Spinal cord (tissue), 10 donors: Measurements from ENCODE around the gene RAB1B. TPM values are rescaled to one million over a fixed set of nuclear protein-coding genes. Genes with fewer than 3 reads are reported as not detected.

Experiments
- DNase-seq, 6 donors: peaks; one replicate each; pipeline versions ENCODE4 v3.0.0 to v3.0.0-alpha.2; 2013 to 2015; ENCODE audit warnings: low spot score in 6 of 6, low read depth in 4 of 6
- H3K27ac ChIP-seq: one replicate; pipeline ENCODE4 v1.5.1; 2013; ENCODE audit warnings: low read depth, low read length, control low read depth
- H3K27me3 ChIP-seq: one replicate; pipeline ENCODE4 v1.6.1; 2013; ENCODE audit warnings: low read length; ENCODE audit not compliant: control insufficient read depth, insufficient read depth
- H3K36me3 ChIP-seq: one replicate; pipeline ENCODE4 v1.6.1; 2013; ENCODE audit warnings: low read length; ENCODE audit not compliant: control insufficient read depth, insufficient read depth
- H3K4me1 ChIP-seq: one replicate; pipeline ENCODE4 v1.6.1; 2013; ENCODE audit warnings: low read length; ENCODE audit not compliant: control insufficient read depth, insufficient read depth
- H3K4me3 ChIP-seq: one replicate; pipeline ENCODE4 v1.5.1; 2013; ENCODE audit warnings: low read depth, low read length, control low read depth
- H3K9me3 ChIP-seq: one replicate; pipeline ENCODE4 v1.6.1; 2013; ENCODE audit warnings: low read length; ENCODE audit not compliant: control insufficient read depth, insufficient read depth
- WGBS: methylation state at CpG from one replicate; pipeline ENCODE4 v1.1.5; 2013; ENCODE audit warnings: missing lambda C conversion rate; ENCODE audit not compliant: insufficient coverage; 5-methylcytosine and 5-hydroxymethylcytosine counted together
- polyA plus RNA-seq, 2 donors: library from polyadenylated mRNA; unstranded; fragments of 120-200 nt; gene quantifications; one replicate each; pipeline ENCODE4 v1.2.1, GENCODE V29; 2013; ENCODE audit not compliant: insufficient read length in 2 of 2
- total RNA-seq, 2 donors: library from RNA; depleted of rRNA in 1 of 2; stranded (reverse); fragments of 120-200 nt in 1 of 2; fragments of >200 nt in 1 of 2; gene quantifications; one replicate each; pipeline versions ENCODE4 v1.2.3 to v1.2.4, GENCODE V29; 2013 to 2014
- donor health status: healthy.

Gene RAB1B
- total and polyA plus RNA-seq, 4 donors = 43.3 to 154 (median 132) TPM

DNA sequence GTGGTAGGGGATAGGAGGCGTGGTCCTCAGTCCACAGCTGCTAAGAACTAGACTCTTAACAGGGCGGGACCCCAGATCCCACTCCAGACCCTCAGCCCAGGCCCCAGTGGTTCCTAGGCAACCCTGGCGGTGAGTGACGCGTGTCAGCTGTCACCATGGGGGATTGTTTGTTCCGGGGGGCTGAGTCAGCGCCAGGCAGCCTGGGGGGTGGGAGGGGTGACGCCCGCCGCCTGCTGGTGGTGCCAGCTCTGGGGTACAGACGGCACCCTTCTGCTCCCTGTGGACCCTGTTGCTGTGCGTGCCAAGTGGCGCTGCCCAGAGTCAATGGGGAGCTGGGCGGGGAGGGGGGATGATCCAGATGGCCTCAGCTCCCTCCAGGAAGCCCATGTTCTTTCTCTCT lies 12.0 kb downstream of the RAB1B start:
- Histone ChIP-seq H3K9me3 (no peaks in the 10 kb centered on the region), H3K4me3 (peak overlapping the region; percentile 9), H3K27ac (no peak overlapping the region), H3K36me3 (peaks cover 61% of the 10 kb centered on the region), H3K4me1 (peaks cover 64% of the 10 kb centered on the region), H3K27me3 (no peaks in the 10 kb centered on the region)
- DNase-seq = peak in 2 of 6 donors; percentile 58 to 90
- 20% methylated on average over 13 of the region's 14 CpGs for WGBS

GRCh38 chr11:66281001-66281400 lies 12.6 kb downstream of the RAB1B start:
- peaks cover 61% of the 10 kb centered on the region for H3K36me3 ChIP-seq
- H3K4me1 ChIP-seq = peaks cover 64% of the 10 kb centered on the region
- no peak for DNase-seq
- H3K4me3 ChIP-seq = no peak overlapping the region
- H3K27me3 ChIP-seq = no peaks in the 10 kb centered on the region
- no peaks in the 10 kb centered on the region for H3K9me3 ChIP-seq
- WGBS = 62% methylated on average over 5 of the region's 6 CpGs
- no peak overlapping the region for H3K27ac ChIP-seq

GRCh38 chr11:66281776-66282467 lies 13.5 kb downstream of the RAB1B start:
- Histone ChIP-seq H3K4me3 (peak overlapping the region; percentile 2), H3K27ac (peak overlapping the region; percentile 69), H3K4me1 (peaks cover 67% of the 10 kb centered on the region), H3K36me3 (peaks cover 60% of the 10 kb centered on the region), H3K9me3 (no peaks in the 10 kb centered on the region), H3K27me3 (no peaks in the 10 kb centered on the region)
- DNase-seq = no peak
- 43% methylated on average over 6 of the region's 20 CpGs for WGBS

GRCh38 chr11:66282468-66283455 lies 14.3 kb downstream of the RAB1B start:
- peaks cover 62% of the 10 kb centered on the region for H3K36me3 ChIP-seq
- H3K27ac ChIP-seq = peak overlapping the region; percentile 64
- H3K9me3 ChIP-seq = no peaks in the 10 kb centered on the region
- DNase-seq = peak; percentile 83 to 99 (median 96)
- peak overlapping the region; percentile 18 for H3K4me3 ChIP-seq
- 7% methylated on average over 30 of the region's 35 CpGs for WGBS
- peaks cover 68% of the 10 kb centered on the region for H3K4me1 ChIP-seq
- no peaks in the 10 kb centered on the region for H3K27me3 ChIP-seq

DNA sequence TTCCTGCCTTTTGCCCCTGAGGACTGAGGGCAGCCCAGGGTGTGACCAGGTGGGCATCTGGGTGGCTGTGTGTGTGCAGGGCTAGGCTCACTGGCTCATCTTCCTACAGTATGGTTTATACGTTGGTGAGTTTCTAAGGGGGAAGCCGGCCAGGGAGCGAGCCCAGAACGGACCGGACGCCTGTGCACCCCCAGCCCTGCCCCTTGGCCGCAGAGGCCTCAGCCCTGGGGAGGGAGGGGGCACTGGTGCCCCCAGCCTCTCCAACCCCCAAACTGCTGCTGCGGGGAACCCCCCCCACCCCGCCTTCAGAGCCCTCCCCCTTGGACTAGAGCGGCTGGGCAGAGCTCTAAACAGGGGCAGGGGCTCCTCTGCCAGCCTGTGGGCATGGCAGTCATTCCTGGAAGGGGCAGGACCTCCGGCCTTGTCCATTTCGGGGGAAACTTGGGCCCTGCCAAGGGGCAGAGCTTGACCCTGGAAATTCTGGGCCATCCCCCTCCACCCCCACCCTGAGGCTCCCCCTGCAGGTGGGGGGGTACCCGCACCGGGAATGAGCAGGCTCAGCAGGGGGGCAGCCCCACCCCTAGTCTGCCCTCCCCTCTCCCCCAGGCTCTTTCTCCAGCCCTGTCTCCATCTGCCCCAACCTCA lies 15.1 kb downstream of the RAB1B start:
- Histone ChIP-seq H3K4me3 (no peak overlapping the region), H3K4me1 (peaks cover 74% of the 10 kb centered on the region), H3K27ac (no peak overlapping the region), H3K27me3 (no peaks in the 10 kb centered on the region), H3K9me3 (no peaks in the 10 kb centered on the region), H3K36me3 (peaks cover 62% of the 10 kb centered on the region)
- WGBS = 88% methylated on average over 7 of the region's 14 CpGs
- DNase-seq = no peak

DNA sequence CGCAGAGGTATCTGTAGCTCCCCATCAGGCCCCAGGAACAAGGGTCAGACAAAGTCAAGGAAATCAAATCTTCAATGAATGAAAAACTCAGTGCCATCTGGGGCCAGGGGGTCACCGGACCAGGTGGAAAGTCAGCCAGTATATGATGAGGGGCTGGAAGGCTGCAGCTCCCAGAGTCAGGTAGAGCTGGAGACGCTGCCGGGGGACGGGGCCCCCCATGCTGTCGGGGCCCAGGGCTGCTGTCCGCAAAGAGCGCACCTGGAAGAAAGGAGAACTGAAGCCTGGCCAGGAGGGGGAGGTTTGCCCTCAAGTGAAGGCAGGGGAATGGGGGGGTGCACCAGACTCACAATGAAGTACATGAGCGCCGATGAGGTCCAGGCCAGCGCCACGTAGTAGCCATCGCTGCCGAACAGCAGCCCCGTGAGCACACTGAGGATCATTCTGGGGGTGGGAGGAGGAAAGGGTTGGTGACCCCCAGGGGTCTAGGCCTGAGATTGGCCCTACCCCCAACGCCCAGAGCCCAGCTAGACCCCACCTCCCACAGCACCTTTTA lies 16.2 kb downstream of the RAB1B start:
- no peak for DNase-seq
- no peak overlapping the region for H3K4me3 ChIP-seq
- no peak overlapping the region for H3K27ac ChIP-seq
- H3K27me3 ChIP-seq = no peaks in the 10 kb centered on the region
- WGBS = 96% methylated on average over 11 of the region's 16 CpGs
- peaks cover 62% of the 10 kb centered on the region for H3K36me3 ChIP-seq
- H3K9me3 ChIP-seq = no peaks in the 10 kb centered on the region
- peaks cover 69% of the 10 kb centered on the region for H3K4me1 ChIP-seq

- H3K4me3 ChIP-seq = no peak overlapping the region
- no peaks in the 10 kb centered on the region for H3K9me3 ChIP-seq
- peaks cover 59% of the 10 kb centered on the region for H3K36me3 ChIP-seq
- WGBS = 78% methylated on average over 10 of the region's 13 CpGs
- no peaks in the 10 kb centered on the region for H3K27me3 ChIP-seq
- H3K27ac ChIP-seq = no peak overlapping the region
- peaks cover 69% of the 10 kb centered on the region for H3K4me1 ChIP-seq
- no peak for DNase-seq
Measured at GRCh38 chr11:66285250-66285947, 17.0 kb downstream of the RAB1B start.

DNA sequence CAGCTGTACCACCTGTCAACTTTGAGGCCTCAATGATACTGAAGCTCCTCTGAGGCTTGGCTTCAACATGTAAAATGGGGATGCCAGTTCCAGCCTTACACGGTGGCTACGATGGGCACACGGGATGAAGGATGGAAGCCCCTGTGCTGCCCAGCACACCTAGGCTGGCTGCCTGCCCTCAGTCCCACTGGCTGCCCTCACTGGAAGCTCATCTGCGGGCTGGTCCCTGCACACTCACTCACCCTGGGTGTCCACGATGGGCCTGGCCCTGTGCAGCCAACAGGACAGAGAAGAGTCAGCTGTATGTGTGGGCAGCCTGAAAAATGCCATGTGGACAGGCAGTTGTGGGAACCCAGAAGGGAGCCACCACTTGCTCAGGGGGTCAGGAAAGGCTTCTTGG lies 18.3 kb downstream of the RAB1B start:
- H3K9me3 ChIP-seq = no peaks in the 10 kb centered on the region
- no peak overlapping the region for H3K4me3 ChIP-seq
- no peak for DNase-seq
- peaks cover 52% of the 10 kb centered on the region for H3K36me3 ChIP-seq
- WGBS = 85% methylated on average over 5 of the region's 5 CpGs
- H3K27me3 ChIP-seq = peaks cover 2% of the 10 kb centered on the region
- peaks cover 62% of the 10 kb centered on the region for H3K4me1 ChIP-seq
- no peak overlapping the region for H3K27ac ChIP-seq
